Tibial nerve (tissue), 3 donors: ENCODE data around the gene GGTLC2.

Source experiments
- EP300 ChIP-seq, 2 donors: sonication (generic); formaldehyde crosslinking; IDR thresholded peaks; one replicate each; pipeline ENCODE4 v1.6.1; 2017; ENCODE audit warnings: antibody characterized with exemption in 2 of 2, mild to moderate bottlenecking in 1 of 2
- POLR2A ChIP-seq, 2 donors: fragments of 450-650 bp; IDR thresholded peaks; one replicate each; pipeline ENCODE4 v1.6.1; 2017; ENCODE audit warnings: antibody characterized with exemption in 2 of 2, mild to moderate bottlenecking in 2 of 2, moderate library complexity in 2 of 2

DNA sequence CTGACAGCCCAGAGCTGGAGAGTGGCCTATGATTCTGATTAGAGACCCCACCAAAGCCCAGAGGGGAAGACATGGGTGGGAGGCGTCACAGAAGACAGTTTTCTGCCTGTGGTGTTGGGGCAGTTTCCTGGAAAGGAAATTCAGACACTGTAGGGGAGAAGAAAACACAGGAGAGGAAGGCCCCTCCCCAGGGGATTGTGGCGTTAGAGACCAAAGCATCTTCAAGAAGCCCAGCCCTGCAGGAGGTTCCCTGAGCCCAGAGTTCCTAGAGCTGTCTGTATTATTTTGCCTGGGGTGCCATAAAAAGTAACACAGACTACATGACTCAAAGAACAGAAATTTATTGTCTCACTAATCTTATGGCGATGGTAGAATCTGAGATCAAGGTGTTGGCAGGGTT lies 45.2 kb upstream of the GGTLC2 start:
- TF ChIP-seq EP300 (IDR thresholded peaks at IDR 0.05) (no peak), POLR2A (IDR thresholded peaks at IDR 0.05) (no peak)
